Trophoblast cell (in vitro differentiated cells and primary cell): ENCODE measurements around the gene BANK1.

Source experiments
- DNase-seq, 2 donors: peaks; one replicate each; pipeline ENCODE4 v3.0.0-alpha.2; 2016
- H2AFZ ChIP-seq: 2 replicates; pipeline ENCODE4 v1.6.1; 2013; ENCODE audit warnings: low read length, moderate library complexity, mild to moderate bottlenecking; ENCODE audit not compliant: insufficient read depth, poor library complexity
- H2AK5ac ChIP-seq: 2 replicates; pipeline ENCODE4 v1.6.1; 2013; ENCODE audit warnings: mild to moderate bottlenecking, low read length
- H2BK120ac ChIP-seq: 2 replicates; pipeline ENCODE4 v1.6.1; 2013; ENCODE audit warnings: low read length, mild to moderate bottlenecking, moderate library complexity; ENCODE audit not compliant: insufficient read depth, poor library complexity
- H2BK12ac ChIP-seq: 2 replicates; pipeline ENCODE4 v1.6.1; 2013; ENCODE audit warnings: mild to moderate bottlenecking, low read length, moderate library complexity
- H2BK5ac ChIP-seq: 2 replicates; pipeline ENCODE4 v1.6.1; 2013; ENCODE audit warnings: low read length, low read depth, moderate library complexity, mild to moderate bottlenecking; ENCODE audit not compliant: poor library complexity
- H3K14ac ChIP-seq: 2 replicates; pipeline ENCODE4 v1.6.1; 2013; ENCODE audit warnings: mild to moderate bottlenecking, low read length
- H3K18ac ChIP-seq: 2 replicates; pipeline ENCODE4 v1.6.1; 2013; ENCODE audit warnings: mild to moderate bottlenecking, low read length
- H3K23ac ChIP-seq: 2 replicates; pipeline ENCODE4 v1.6.1; 2013; ENCODE audit warnings: low read length
- H3K27ac ChIP-seq: 2 replicates; pipeline ENCODE4 v1.5.1; 2013; ENCODE audit warnings: low read depth, mild to moderate bottlenecking, inconsistent platforms, low read length, moderate library complexity
- H3K27me3 ChIP-seq: 2 replicates; pipeline ENCODE4 v1.6.1; 2013; ENCODE audit warnings: inconsistent platforms, mild to moderate bottlenecking, low read length, moderate library complexity; ENCODE audit not compliant: insufficient read depth
- H3K36me3 ChIP-seq, 2 experiments: 1 replicate in 1 of 2; 2 replicates in 1 of 2; pipeline ENCODE4 v1.6.1; 2013; ENCODE audit warnings: low read length in 2 of 2, mild to moderate bottlenecking in 2 of 2, moderate library complexity in 1 of 2; ENCODE audit not compliant: insufficient read depth in 2 of 2, control insufficient read depth in 1 of 2
- H3K4ac ChIP-seq: 2 replicates; pipeline ENCODE4 v1.6.1; 2013; ENCODE audit warnings: low read depth, mild to moderate bottlenecking, low read length, moderate library complexity
- H3K4me1 ChIP-seq, 2 experiments: 1 replicate in 1 of 2; 2 replicates in 1 of 2; pipeline ENCODE4 v1.6.1; 2013; ENCODE audit warnings: low read length in 2 of 2, mild to moderate bottlenecking in 2 of 2, moderate library complexity in 1 of 2; ENCODE audit not compliant: insufficient read depth in 2 of 2, control insufficient read depth in 1 of 2
- H3K4me2 ChIP-seq: 2 replicates; pipeline ENCODE4 v1.6.1; 2013; ENCODE audit warnings: inconsistent platforms, mild to moderate bottlenecking, low read length, moderate library complexity
- H3K4me3 ChIP-seq: 2 replicates; pipeline ENCODE4 v1.5.1; 2013; ENCODE audit warnings: mild to moderate bottlenecking, low read depth, low read length, inconsistent platforms
- H3K79me1 ChIP-seq: one replicate; pipeline ENCODE4 v1.6.1; 2013; ENCODE audit warnings: low read length
- H3K79me2 ChIP-seq: 2 replicates; pipeline ENCODE4 v1.6.1; 2013; ENCODE audit warnings: low read length, mild to moderate bottlenecking; ENCODE audit not compliant: control insufficient read depth, insufficient read depth, poor library complexity
- H3K9ac ChIP-seq: 2 replicates; pipeline ENCODE4 v1.6.1; 2013; ENCODE audit warnings: mild to moderate bottlenecking, low read length
- H3K9me3 ChIP-seq: 2 replicates; pipeline ENCODE4 v1.6.1; 2013; ENCODE audit warnings: low read depth, mild to moderate bottlenecking, control low read depth, inconsistent platforms, low read length; ENCODE audit not compliant: insufficient read depth
- H4K12ac ChIP-seq: 2 replicates; pipeline ENCODE4 v1.6.1; 2013; ENCODE audit warnings: low read depth, mild to moderate bottlenecking, low read length, moderate library complexity
- H4K8ac ChIP-seq: 2 replicates; pipeline ENCODE4 v1.6.1; 2013; ENCODE audit warnings: low read depth, mild to moderate bottlenecking, low read length, moderate library complexity
- H4K91ac ChIP-seq: one replicate; pipeline ENCODE4 v1.6.1; 2013; ENCODE audit warnings: low read depth, mild to moderate bottlenecking, low read length, moderate library complexity
- WGBS: extraction: QIAGEN DNeasy Blood & Tissue Kit; methylation state at CpG from one replicate; pipeline ENCODE4 v1.1.7; 2013; ENCODE audit warnings: missing lambda C conversion rate; ENCODE audit not compliant: insufficient read length, insufficient coverage; ENCODE audit errors: extremely low coverage; 5-methylcytosine and 5-hydroxymethylcytosine counted together

Gene BANK1

DNA sequence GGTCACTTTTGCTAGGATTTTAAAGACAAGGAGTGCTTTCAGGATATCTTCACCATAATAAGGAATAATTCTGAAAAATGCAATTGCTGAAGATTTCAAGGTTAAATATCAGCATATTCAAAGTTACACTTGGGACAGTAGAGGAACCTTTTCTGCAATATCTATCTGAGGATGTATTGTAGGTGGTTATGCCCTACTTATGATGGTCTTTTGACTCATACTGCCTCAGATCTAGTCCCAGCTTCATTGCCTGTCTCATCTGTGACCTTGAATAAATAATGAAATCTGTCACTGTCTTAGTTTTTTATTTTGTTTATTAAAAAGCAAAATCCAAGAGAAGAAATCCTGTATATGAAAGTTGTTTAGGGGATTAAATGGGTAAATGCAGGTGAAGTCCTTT is 2.9 kb downstream of the BANK1 start:
- H3K27ac ChIP-seq, result no peak overlapping the region
- DNase-seq, result no peak
- H3K79me2 ChIP-seq, result no peaks in the 10 kb centered on the region
- H2BK120ac ChIP-seq, result no peak overlapping the region
- peaks cover 6% of the 10 kb centered on the region for H3K79me1 ChIP-seq
- no peak overlapping the region for H3K23ac ChIP-seq
- H3K9ac ChIP-seq, result no peak overlapping the region
- no peak overlapping the region for H3K18ac ChIP-seq
- H4K12ac ChIP-seq, result no peak overlapping the region
- no peak overlapping the region for H3K4me3 ChIP-seq
- H3K4ac ChIP-seq, result no peak overlapping the region
- H3K27me3 ChIP-seq, result no peaks in the 10 kb centered on the region
- no peak overlapping the region for H3K14ac ChIP-seq
- H3K4me1 ChIP-seq, result peaks cover 0 to 3% of the 10 kb centered on the region in 2 experiments
- H4K8ac ChIP-seq, result no peak overlapping the region
- H3K4me2 ChIP-seq, result no peak overlapping the region
- no peak overlapping the region for H2AK5ac ChIP-seq
- no peak overlapping the region for H2AFZ ChIP-seq
- H3K36me3 ChIP-seq, result no peaks in the 10 kb centered on the region
- H2BK5ac ChIP-seq, result no peak overlapping the region
- H4K91ac ChIP-seq, result no peak overlapping the region
- H2BK12ac ChIP-seq, result no peak overlapping the region
- H3K9me3 ChIP-seq, result no peaks in the 10 kb centered on the region

DNA sequence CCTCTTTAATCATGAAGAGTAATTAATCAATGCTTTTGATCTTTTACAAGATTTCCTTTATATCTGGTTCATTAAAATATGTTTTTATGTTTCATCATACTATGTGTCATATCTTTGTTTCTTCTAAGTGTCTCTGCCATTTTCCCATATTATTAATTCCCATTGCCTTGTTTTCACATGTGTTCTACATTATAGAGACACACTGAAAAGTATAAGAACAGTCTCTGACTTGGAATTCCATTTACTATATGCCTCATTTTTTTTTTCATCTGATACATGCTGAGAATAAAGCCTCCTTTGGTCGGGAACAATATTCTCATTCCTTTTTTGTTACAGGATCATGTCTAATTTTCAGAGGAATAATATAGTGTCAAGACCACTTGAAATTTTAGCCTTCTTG is 4.3 kb downstream of the BANK1 start:
- Histone ChIP-seq H3K23ac (no peak overlapping the region), H3K4me2 (no peak overlapping the region), H3K4ac (no peak overlapping the region), H3K9ac (no peak overlapping the region), H4K91ac (no peak overlapping the region), H3K18ac (no peak overlapping the region), H2BK120ac (no peak overlapping the region), H4K8ac (no peak overlapping the region), H2AK5ac (no peak overlapping the region), H3K9me3 (no peaks in the 10 kb centered on the region), H3K36me3 (no peaks in the 10 kb centered on the region), H3K4me3 (no peak overlapping the region), H3K4me1 (peaks cover 0 to 3% of the 10 kb centered on the region in 2 experiments), H2BK5ac (no peak overlapping the region), H3K79me2 (no peaks in the 10 kb centered on the region), H3K79me1 (peaks cover 6% of the 10 kb centered on the region), H3K14ac (no peak overlapping the region), H4K12ac (no peak overlapping the region), H3K27me3 (no peaks in the 10 kb centered on the region), H2AFZ (no peak overlapping the region), H3K27ac (no peak overlapping the region), H2BK12ac (no peak overlapping the region)
- no peak for DNase-seq
- WGBS, result no CpG with 5 or more reads among the region's 1 CpG

DNA sequence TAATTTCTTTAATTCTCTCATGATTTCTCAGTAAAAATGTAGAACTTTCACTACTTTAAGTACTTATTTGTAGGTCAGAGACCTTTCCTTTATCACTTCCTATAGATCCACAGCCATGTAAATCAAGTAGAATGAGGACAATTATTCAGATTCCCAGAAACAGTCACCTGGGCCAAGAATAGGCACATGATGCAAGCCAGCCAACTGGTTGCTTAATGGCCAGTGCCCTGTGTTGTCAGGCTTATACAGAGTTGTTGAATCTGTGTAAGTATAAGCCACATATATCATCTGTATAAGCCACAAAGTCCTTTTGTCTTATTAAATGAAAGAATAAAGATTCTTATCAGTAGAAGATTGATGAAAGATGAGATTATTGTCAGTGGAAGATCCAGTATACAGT is 5.2 kb downstream of the BANK1 start:
- Histone ChIP-seq H3K9me3 (no peaks in the 10 kb centered on the region), H3K4me1 (peaks cover 0 to 3% of the 10 kb centered on the region in 2 experiments), H3K14ac (no peak overlapping the region), H3K79me1 (peaks cover 3% of the 10 kb centered on the region), H2AFZ (no peak overlapping the region), H4K8ac (no peak overlapping the region), H3K79me2 (no peaks in the 10 kb centered on the region), H2BK5ac (no peak overlapping the region), H3K4me2 (no peak overlapping the region), H2AK5ac (no peak overlapping the region), H3K9ac (no peak overlapping the region), H3K4me3 (no peak overlapping the region), H3K4ac (no peak overlapping the region), H4K12ac (no peak overlapping the region), H3K27me3 (no peaks in the 10 kb centered on the region), H2BK120ac (no peak overlapping the region), H3K18ac (no peak overlapping the region), H4K91ac (no peak overlapping the region), H3K36me3 (no peaks in the 10 kb centered on the region), H2BK12ac (no peak overlapping the region), H3K27ac (no peak overlapping the region), H3K23ac (no peak overlapping the region)
- DNase-seq, result peak in 1 of 2 donors; percentile 4

DNA sequence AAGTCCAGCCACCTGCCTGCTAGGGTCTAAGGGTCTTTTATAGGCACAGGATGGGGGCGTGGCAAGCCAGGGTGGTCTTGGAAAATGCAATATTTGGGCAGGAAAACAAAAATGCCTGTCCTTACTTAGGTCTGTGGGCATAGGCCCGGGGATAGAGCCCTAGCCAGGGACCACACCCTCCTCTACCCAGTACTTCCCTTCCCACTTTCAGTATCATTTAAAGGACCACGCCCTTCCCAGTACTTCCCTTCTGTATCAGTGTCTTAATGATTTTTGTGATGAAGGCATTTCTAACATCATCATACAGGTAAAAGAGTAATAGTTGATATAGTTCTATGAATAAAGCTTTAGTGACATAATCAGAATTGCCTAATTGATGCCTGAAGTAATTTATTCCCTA is 11.4 kb downstream of the BANK1 start:
- no peak overlapping the region for H3K4ac ChIP-seq
- no peak overlapping the region for H2BK120ac ChIP-seq
- no peak overlapping the region for H3K23ac ChIP-seq
- H2BK12ac ChIP-seq, result no peak overlapping the region
- H3K79me2 ChIP-seq, result no peaks in the 10 kb centered on the region
- no peaks in the 10 kb centered on the region for H3K9me3 ChIP-seq
- H3K27ac ChIP-seq, result no peak overlapping the region
- DNase-seq, result no peak
- no CpG with 5 or more reads among the region's 3 CpGs for WGBS
- no peaks in the 10 kb centered on the region for H3K36me3 ChIP-seq
- H3K18ac ChIP-seq, result no peak overlapping the region
- no peaks in the 10 kb centered on the region for H3K27me3 ChIP-seq
- H3K4me2 ChIP-seq, result no peak overlapping the region
- H3K4me1 ChIP-seq, result no peaks in the 10 kb centered on the region
- H4K8ac ChIP-seq, result no peak overlapping the region
- H4K91ac ChIP-seq, result no peak overlapping the region
- H3K4me3 ChIP-seq, result no peak overlapping the region
- H3K9ac ChIP-seq, result no peak overlapping the region
- H2BK5ac ChIP-seq, result no peak overlapping the region
- no peak overlapping the region for H3K14ac ChIP-seq
- H2AFZ ChIP-seq, result no peak overlapping the region
- no peak overlapping the region for H2AK5ac ChIP-seq
- H3K79me1 ChIP-seq, result no peaks in the 10 kb centered on the region
- no peak overlapping the region for H4K12ac ChIP-seq

DNA sequence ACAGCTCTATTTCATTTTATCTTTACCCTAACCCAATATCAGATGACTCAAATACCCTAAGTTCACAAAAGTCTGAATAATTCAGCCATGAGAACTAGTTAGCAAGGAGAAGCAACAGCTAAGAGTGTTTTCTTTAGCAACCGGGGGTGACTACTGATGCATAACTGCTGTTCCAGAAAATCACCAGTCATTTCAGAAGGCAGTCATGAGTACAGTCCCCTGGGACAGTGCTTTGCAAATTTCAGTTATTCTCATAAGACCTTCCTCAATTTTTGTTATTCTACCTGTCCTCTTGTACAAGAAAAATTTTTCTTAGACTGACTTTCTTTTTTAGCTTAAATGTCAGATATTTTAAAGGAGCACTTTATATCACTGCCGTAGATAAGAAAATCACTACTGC is 16.4 kb downstream of the BANK1 start:
- no peaks in the 10 kb centered on the region for H3K4me1 ChIP-seq
- DNase-seq, result no peak
- no CpG with 5 or more reads among the region's 2 CpGs for WGBS

More for the DNA sequence above, 16.4 kb downstream of the BANK1 start:
- Histone ChIP-seq H2BK120ac (no peak overlapping the region), H3K27ac (no peak overlapping the region), H3K14ac (no peak overlapping the region), H3K79me2 (no peaks in the 10 kb centered on the region), H2AK5ac (no peak overlapping the region), H2BK12ac (no peak overlapping the region), H2AFZ (no peak overlapping the region), H4K91ac (no peak overlapping the region), H3K27me3 (no peaks in the 10 kb centered on the region), H3K79me1 (no peaks in the 10 kb centered on the region), H2BK5ac (no peak overlapping the region), H3K36me3 (no peaks in the 10 kb centered on the region), H4K8ac (no peak overlapping the region), H3K23ac (no peak overlapping the region), H3K4ac (no peak overlapping the region), H3K18ac (no peak overlapping the region), H3K9ac (no peak overlapping the region), H3K4me3 (no peak overlapping the region), H3K9me3 (no peaks in the 10 kb centered on the region), H3K4me2 (no peak overlapping the region), H4K12ac (no peak overlapping the region)
